B cell (primary cell): ENCODE results near the gene ACSM2A. TPM values are rescaled to one million over a fixed set of nuclear protein-coding genes. Genes with fewer than 3 reads are reported as not detected.
"Not testable (repeated sequence)": the region's sequence is repeated elsewhere in the genome, so short reads cannot be mapped to it uniquely, and the experiment has no call there.

Experiments used
- ATAC-seq: fragments of 200-7000 bp; cut with Tn5 transposase; one replicate; pipeline ENCODE4 v1.10.0; 2021; ENCODE audit warnings: low read depth, mild to moderate bottlenecking, moderate number of reproducible peaks, moderate library complexity
- CTCF ChIA-PET: fragments of 350-600 bp; sonication (Branson Sonifier 250); formaldehyde crosslinking; loops from one replicate; lab custom pipeline; 2021; ENCODE audit warnings: antibody characterized with exemption, inconsistent platforms; lab: Charles Lee
- POLR2A ChIA-PET: fragments of 350-600 bp; sonication (Branson Sonifier 250); formaldehyde crosslinking; loops from one replicate; lab custom pipeline; 2021; ENCODE audit warnings: antibody characterized with exemption; lab: Charles Lee
- DNase-seq: peaks from one replicate; pipeline ENCODE4 v3.0.0; 2013
- H2AFZ ChIP-seq: 2 replicates; pipeline ENCODE4 v1.6.1; 2012; ENCODE audit warnings: mild to moderate bottlenecking, low read depth, low read length; ENCODE audit not compliant: insufficient read depth, poor library complexity, severe bottlenecking
- H3K27ac ChIP-seq, 2 donors: 1 replicate in 1 of 2; 2 replicates in 1 of 2; pipeline ENCODE4 v1.5.1; 2012 to 2013; ENCODE audit warnings: low read length in 2 of 2, mild to moderate bottlenecking in 2 of 2, moderate library complexity in 1 of 2
- H3K27me3 ChIP-seq, 4 experiments: fragments of 200-600 bp in 1 of 4; sonication (generic) in 1 of 4; replicated peaks in 1 of 4; 1 replicate in 2 of 4; 2 replicates in 2 of 4; pipeline versions ENCODE4 v1.6.1 to v1.7.0; 2013 to 2016; ENCODE audit warnings: low read length in 3 of 4, mild to moderate bottlenecking in 2 of 4, mixed read lengths in 1 of 4, moderate library complexity in 1 of 4; ENCODE audit not compliant: insufficient read depth in 4 of 4, control insufficient read depth in 3 of 4; ENCODE audit errors: control extremely low read depth in 1 of 4
- H3K36me3 ChIP-seq, 2 experiments: replicated peaks in 1 of 2; 1 replicate in 1 of 2; 2 replicates in 1 of 2; pipeline versions ENCODE4 v1.6.1 to v1.7.1; 2013; ENCODE audit warnings: low read length in 1 of 2; ENCODE audit not compliant: insufficient read depth in 2 of 2, control insufficient read depth in 1 of 2; ENCODE audit errors: control extremely low read depth in 1 of 2, extremely low read depth in 1 of 2
- H3K4me1 ChIP-seq, 2 donors: fragments of 200-600 bp in 1 of 2; sonication (generic) in 1 of 2; 1 replicate in 1 of 2; 2 replicates in 1 of 2; pipeline versions ENCODE4 v1.5.1 to v1.6.1; 2013 to 2017; ENCODE audit warnings: low read length in 2 of 2; ENCODE audit not compliant: control insufficient read depth in 2 of 2, insufficient read depth in 2 of 2
- H3K4me2 ChIP-seq: replicated peaks from 2 replicates; pipeline ENCODE3; 2012; ENCODE audit warnings: mild to moderate bottlenecking, low read depth, low read length; ENCODE audit not compliant: poor library complexity, severe bottlenecking
- H3K4me3 ChIP-seq, 5 experiments: fragments of 200-600 bp in 1 of 5; sonication (generic) in 1 of 5; 1 replicate in 3 of 5; 2 replicates in 2 of 5; pipeline versions ENCODE4 v1.5.1 to v1.7.0; 2011 to 2016; ENCODE audit warnings: low read length in 4 of 5, mild to moderate bottlenecking in 4 of 5, low read depth in 2 of 5, control low read depth in 1 of 5, moderate library complexity in 1 of 5; ENCODE audit not compliant: insufficient read depth in 1 of 5; ENCODE audit errors: control extremely low read depth in 1 of 5, extremely low read depth in 1 of 5
- H3K79me2 ChIP-seq: fragments of 200-600 bp; sonication (generic); one replicate; pipeline ENCODE4 v1.6.0; 2016; ENCODE audit warnings: low read length; ENCODE audit not compliant: control insufficient read depth, insufficient read depth
- H3K9ac ChIP-seq: fragments of 200-600 bp; sonication (generic); 2 replicates; pipeline ENCODE4 v1.6.1; 2017; ENCODE audit warnings: mild to moderate bottlenecking, low read length, moderate library complexity
- H3K9me3 ChIP-seq, 3 donors: one replicate each; pipeline versions ENCODE4 v1.6.1 to v1.7.1; 2013; ENCODE audit warnings: low read length in 2 of 3; ENCODE audit not compliant: control insufficient read depth in 2 of 3, insufficient read depth in 1 of 3; ENCODE audit errors: control extremely low read depth in 1 of 3
- H4K20me1 ChIP-seq: 2 replicates; pipeline ENCODE4 v1.6.0; 2012; ENCODE audit warnings: mild to moderate bottlenecking, low read length; ENCODE audit not compliant: insufficient read depth, control insufficient read depth, poor library complexity, severe bottlenecking
- H3K27ac Mint-ChIP-seq: one replicate; pipeline ENCODE4 v1.8.0; 2021; ENCODE audit warnings: mixed read lengths
- H3K27me3 Mint-ChIP-seq: one replicate; pipeline ENCODE4 v1.8.0; 2021; ENCODE audit warnings: mixed read lengths
- H3K4me1 Mint-ChIP-seq: one replicate; pipeline ENCODE4 v1.8.0; 2021; ENCODE audit warnings: mixed read lengths
- H3K4me3 Mint-ChIP-seq: one replicate; pipeline ENCODE4 v1.8.0; 2021; ENCODE audit warnings: mixed read lengths
- H3K9me3 Mint-ChIP-seq: one replicate; pipeline ENCODE4 v1.8.0; 2022; ENCODE audit warnings: mixed read lengths; ENCODE audit not compliant: insufficient read depth
- WGBS: methylation state at CpG from one replicate; pipeline ENCODE4 v1.1.5; 2013; ENCODE audit warnings: missing lambda C conversion rate; ENCODE audit not compliant: insufficient coverage; 5-methylcytosine and 5-hydroxymethylcytosine counted together
- intact Hi-C: fragments of 100-400 bp; cut with micrococcal nuclease; formaldehyde crosslinking; loops from one replicate; pipeline ENCODE4 v1.10.0; 2022
- polyA plus RNA-seq: library from polyadenylated mRNA; depleted of rRNA; stranded (reverse); fragments of >200 nt; gene quantifications from 2 replicates; pipeline ENCODE4 v1.2.3, GENCODE V29; 2012
- total RNA-seq, 2 donors: library from RNA; stranded (reverse); fragments of 120-200 nt in 1 of 2; gene quantifications; 1 replicate in 1 of 2; 2 replicates in 1 of 2; pipeline versions ENCODE4 v1.2.3 to v1.2.4, GENCODE V29; 2013 to 2022

ACSM2A gene
- total and polyA plus RNA-seq, 2 donors (not counting 1 experiment from before 2014, with no cell fraction given), result not detected

- H3K4me1 ChIP-seq, DNase-seq, H3K4me3 Mint-ChIP-seq, H3K4me3 ChIP-seq, H3K9ac ChIP-seq, H3K4me1 Mint-ChIP-seq, ATAC-seq, H3K79me2 ChIP-seq, CTCF ChIA-PET, intact Hi-C loops, H4K20me1 ChIP-seq, H3K27ac Mint-ChIP-seq, H3K27me3 Mint-ChIP-seq, H3K36me3 ChIP-seq, H3K27ac ChIP-seq, H3K9me3 ChIP-seq, POLR2A ChIA-PET, H3K4me2 ChIP-seq, H2AFZ ChIP-seq, H3K9me3 Mint-ChIP-seq, H3K27me3 ChIP-seq: not testable (repeated sequence)
- 100% methylated on average over 2 of the region's 2 CpGs for WGBS
These were observed 18.6 kb downstream of the ACSM2A start for GRCh38 chr16:20469930-20470329.

GRCh38 chr16:20470732-20471131 is 19.4 kb downstream of the ACSM2A start:
- H3K9me3 ChIP-seq, H3K4me3 ChIP-seq, H3K27me3 Mint-ChIP-seq, H3K4me3 Mint-ChIP-seq, H3K9ac ChIP-seq, H3K79me2 ChIP-seq, H3K4me1 ChIP-seq, H3K36me3 ChIP-seq, DNase-seq, H3K27ac ChIP-seq, H4K20me1 ChIP-seq, ATAC-seq, H3K4me2 ChIP-seq, POLR2A ChIA-PET, intact Hi-C loops, H3K4me1 Mint-ChIP-seq, H3K27ac Mint-ChIP-seq, CTCF ChIA-PET, H3K27me3 ChIP-seq, H3K9me3 Mint-ChIP-seq, H2AFZ ChIP-seq: not testable (repeated sequence)
- no CpG with 5 or more reads among the region's 1 CpG for WGBS

GRCh38 chr16:20477188-20477744 is 25.9 kb downstream of the ACSM2A start:
- CTCF ChIA-PET, H3K4me3 Mint-ChIP-seq, H3K27me3 ChIP-seq, DNase-seq, H2AFZ ChIP-seq, H3K9me3 ChIP-seq, H3K4me3 ChIP-seq, H4K20me1 ChIP-seq, H3K9ac ChIP-seq, ATAC-seq, H3K4me1 ChIP-seq, H3K4me2 ChIP-seq, H3K27ac Mint-ChIP-seq, H3K27ac ChIP-seq, H3K9me3 Mint-ChIP-seq, H3K4me1 Mint-ChIP-seq, H3K79me2 ChIP-seq, H3K27me3 Mint-ChIP-seq, H3K36me3 ChIP-seq, intact Hi-C loops, POLR2A ChIA-PET: not testable (repeated sequence)
- WGBS, result no CpG with 5 or more reads among the region's 2 CpGs

GRCh38 chr16:20483989-20484388 is 32.7 kb downstream of the ACSM2A start:
- H3K36me3 ChIP-seq, H3K4me2 ChIP-seq, H3K4me1 ChIP-seq, ATAC-seq, H3K4me1 Mint-ChIP-seq, H3K9me3 Mint-ChIP-seq, H3K4me3 Mint-ChIP-seq, POLR2A ChIA-PET, H3K9ac ChIP-seq, H3K27ac ChIP-seq, H3K4me3 ChIP-seq, H4K20me1 ChIP-seq, H3K79me2 ChIP-seq, H3K27me3 ChIP-seq, CTCF ChIA-PET, H3K9me3 ChIP-seq, DNase-seq, H3K27ac Mint-ChIP-seq, H2AFZ ChIP-seq, intact Hi-C loops: not testable (repeated sequence)
- no CpG with 5 or more reads among the region's 1 CpG for WGBS
- peaks cover 16% of the 10 kb centered on the region for H3K27me3 Mint-ChIP-seq
